SK-N-SH treated with all-trans-retinoic acid at 6 μM for 48 hours (cell line): ENCODE results near the gene MANBA.
"Not testable (repeated sequence)": the region's sequence is repeated elsewhere in the genome, so short reads cannot be mapped to it uniquely, and the experiment has no call there.

Experiments used
- ATAC-seq: fragments of 200-7000 bp; cut with Tn5 transposase; 3 replicates; pipeline ENCODE4 v1.9.1; 2020; ENCODE audit warnings: mild to moderate bottlenecking, moderate library complexity
- BACH2 ChIP-seq: fragments of 250-450 bp; sonication (Bioruptor Pico); IDR thresholded peaks from 2 replicates; pipeline ENCODE4 v1.9.0; 2021; ENCODE audit warnings: mild to moderate bottlenecking, borderline replicate concordance
- CREB5 ChIP-seq: fragments of 250-450 bp; sonication (Bioruptor Pico); IDR thresholded peaks from 2 replicates; pipeline ENCODE4 v1.5.1; 2020; ENCODE audit warnings: low read depth, mild to moderate bottlenecking, moderate library complexity
- CSDC2 ChIP-seq: fragments of 250-450 bp; sonication (Bioruptor Pico); IDR thresholded peaks from 2 replicates; pipeline ENCODE4 v1.5.0; 2020; ENCODE audit warnings: mild to moderate bottlenecking, moderate library complexity
- ESRRG ChIP-seq: fragments of 250-450 bp; sonication (Bioruptor Pico); IDR thresholded peaks from 2 replicates; pipeline ENCODE4 v1.6.1; 2021; ENCODE audit warnings: mild to moderate bottlenecking
- ISL1 ChIP-seq: fragments of 250-450 bp; sonication (Bioruptor Pico); IDR thresholded peaks from 2 replicates; pipeline ENCODE4 v2.1.2; 2022; ENCODE audit warnings: mild to moderate bottlenecking, moderate library complexity
- OSR1 ChIP-seq: fragments of 250-450 bp; sonication (Bioruptor Pico); IDR thresholded peaks from 2 replicates; pipeline ENCODE4 v1.8.0; 2022; ENCODE audit warnings: moderate library complexity, mild to moderate bottlenecking, inconsistent platforms
- PATZ1 ChIP-seq: fragments of 250-450 bp; sonication (Bioruptor Pico); IDR thresholded peaks from 2 replicates; pipeline ENCODE4 v1.8.0; 2020; ENCODE audit warnings: mild to moderate bottlenecking, moderate library complexity, borderline replicate concordance
- POU6F1 ChIP-seq: fragments of 250-450 bp; sonication (Bioruptor Pico); IDR thresholded peaks from 2 replicates; pipeline ENCODE4 v1.8.0; 2021; ENCODE audit warnings: low read depth, mild to moderate bottlenecking, moderate library complexity, borderline replicate concordance
- PPARA ChIP-seq: fragments of 250-450 bp; sonication (Bioruptor Pico); IDR thresholded peaks from 2 replicates; pipeline ENCODE4 v1.5.0; 2020; ENCODE audit warnings: mild to moderate bottlenecking, borderline replicate concordance
- RARB ChIP-seq: fragments of 250-450 bp; sonication (Bioruptor Pico); IDR thresholded peaks from 2 replicates; pipeline ENCODE4 v1.8.0; 2021; ENCODE audit warnings: mild to moderate bottlenecking, moderate library complexity
- SNAI2 ChIP-seq: fragments of 250-450 bp; sonication (Bioruptor Pico); IDR thresholded peaks from 2 replicates; pipeline ENCODE4 v1.5.0; 2020; ENCODE audit warnings: mild to moderate bottlenecking, moderate library complexity
- TSHZ2 ChIP-seq: fragments of 250-450 bp; sonication (Bioruptor Pico); IDR thresholded peaks from 2 replicates; pipeline ENCODE4 v1.5.0; 2020; ENCODE audit warnings: mild to moderate bottlenecking, moderate library complexity
- ZC3H10 ChIP-seq: fragments of 250-450 bp; sonication (Bioruptor Pico); IDR thresholded peaks from 2 replicates; pipeline ENCODE4 v1.5.1; 2021; ENCODE audit warnings: mild to moderate bottlenecking, moderate library complexity
- ZFP3 ChIP-seq: fragments of 250-450 bp; sonication (Bioruptor Pico); IDR thresholded peaks from 2 replicates; pipeline ENCODE4 v1.5.0; 2020; ENCODE audit warnings: mild to moderate bottlenecking, moderate library complexity
- ZFP30 ChIP-seq: fragments of 450-650 bp; formaldehyde crosslinking; IDR thresholded peaks from 2 replicates; pipeline ENCODE4 v1.5.0; 2022; ENCODE audit warnings: mild to moderate bottlenecking, moderate library complexity
- ZNF565 ChIP-seq: fragments of 450-650 bp; formaldehyde crosslinking; conservative IDR thresholded peaks from 2 replicates; pipeline ENCODE4 v1.5.0; 2020; ENCODE audit warnings: low read depth, mild to moderate bottlenecking, moderate library complexity
- ZNF70 ChIP-seq: fragments of 450-650 bp; formaldehyde crosslinking; IDR thresholded peaks from 2 replicates; pipeline ENCODE4 v1.5.0; 2020; ENCODE audit warnings: mild to moderate bottlenecking, moderate library complexity
- ZNF8 ChIP-seq: fragments of 450-650 bp; formaldehyde crosslinking; IDR thresholded peaks from 2 replicates; pipeline ENCODE4 v1.5.0; 2020; ENCODE audit warnings: mild to moderate bottlenecking, moderate library complexity
- TF ChIP-seq, protein P1 (sequence below): fragments of 250-450 bp; sonication (Bioruptor Pico); IDR thresholded peaks from 2 replicates; pipeline ENCODE4 v1.5.1; 2021; ENCODE audit warnings: mild to moderate bottlenecking, moderate library complexity

Gene MANBA

DNA sequence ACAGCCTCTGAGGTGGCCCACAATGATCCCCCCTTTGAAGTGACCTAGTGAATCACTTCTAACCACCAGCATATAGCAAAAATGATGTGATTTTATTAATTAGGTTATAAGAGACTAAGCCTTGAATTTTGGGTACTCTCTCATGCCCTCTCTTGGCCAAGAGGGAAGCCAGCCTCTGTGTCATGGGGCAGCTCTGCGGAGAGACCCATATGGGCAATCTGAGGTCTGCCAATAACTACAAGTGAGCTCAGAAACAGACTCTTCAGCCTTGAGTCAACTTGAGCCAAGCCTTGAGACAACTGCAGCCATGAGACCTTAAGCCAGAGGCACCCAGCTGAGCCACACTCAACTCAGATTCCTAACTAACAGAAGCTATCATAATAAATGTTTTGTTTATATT is 45.7 kb downstream of the MANBA start:
- TF ChIP-seq, protein P1, sequence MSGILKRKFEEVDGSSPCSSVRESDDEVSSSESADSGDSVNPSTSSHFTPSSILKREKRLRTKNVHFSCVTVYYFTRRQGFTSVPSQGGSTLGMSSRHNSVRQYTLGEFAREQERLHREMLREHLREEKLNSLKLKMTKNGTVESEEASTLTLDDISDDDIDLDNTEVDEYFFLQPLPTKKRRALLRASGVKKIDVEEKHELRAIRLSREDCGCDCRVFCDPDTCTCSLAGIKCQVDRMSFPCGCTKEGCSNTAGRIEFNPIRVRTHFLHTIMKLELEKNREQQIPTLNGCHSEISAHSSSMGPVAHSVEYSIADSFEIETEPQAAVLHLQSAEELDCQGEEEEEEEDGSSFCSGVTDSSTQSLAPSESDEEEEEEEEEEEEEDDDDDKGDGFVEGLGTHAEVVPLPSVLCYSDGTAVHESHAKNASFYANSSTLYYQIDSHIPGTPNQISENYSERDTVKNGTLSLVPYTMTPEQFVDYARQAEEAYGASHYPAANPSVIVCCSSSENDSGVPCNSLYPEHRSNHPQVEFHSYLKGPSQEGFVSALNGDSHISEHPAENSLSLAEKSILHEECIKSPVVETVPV (CRISPR knock-in tag) = no peak
- TF ChIP-seq TSHZ2 (CRISPR knock-in tag) (no peak), ZNF8 (CRISPR knock-in tag) (no peak), ZFP3 (CRISPR knock-in tag) (no peak)
- ATAC-seq = no peak

GRCh38 chr4:102713774-102714173 is 47.0 kb downstream of the MANBA start:
- ATAC-seq = not testable (repeated sequence)

DNA sequence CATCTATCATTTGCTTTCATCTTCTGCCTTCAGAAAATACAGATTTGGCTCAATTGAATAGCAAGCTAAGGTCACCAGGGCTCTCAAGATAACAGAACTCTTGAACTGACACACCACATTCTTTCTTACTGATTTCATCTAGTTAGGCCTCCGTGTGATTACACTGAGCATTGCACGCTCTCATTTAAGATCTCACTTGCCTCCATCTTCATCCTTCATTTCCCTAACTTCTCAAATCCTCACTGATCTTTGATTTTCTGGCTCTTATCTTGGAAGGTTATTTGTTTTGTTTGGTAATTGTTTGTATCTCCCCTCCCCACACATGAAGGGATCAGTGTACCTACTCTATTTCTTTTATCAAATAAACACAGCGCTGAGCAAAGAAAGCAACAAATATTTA is 47.7 kb downstream of the MANBA start:
- peak; percentile 90 for ATAC-seq
- TF ChIP-seq SNAI2 (CRISPR knock-in tag) (0 out of 2 replicates have a peak, but pooled peaks have one; percentile 66), ISL1 (CRISPR knock-in tag) (peak; percentile 62), ZFP3 (CRISPR knock-in tag) (no peak), CREB5 (CRISPR knock-in tag) (peak; percentile 44; the same call in 1 of the 2 replicates)

DNA sequence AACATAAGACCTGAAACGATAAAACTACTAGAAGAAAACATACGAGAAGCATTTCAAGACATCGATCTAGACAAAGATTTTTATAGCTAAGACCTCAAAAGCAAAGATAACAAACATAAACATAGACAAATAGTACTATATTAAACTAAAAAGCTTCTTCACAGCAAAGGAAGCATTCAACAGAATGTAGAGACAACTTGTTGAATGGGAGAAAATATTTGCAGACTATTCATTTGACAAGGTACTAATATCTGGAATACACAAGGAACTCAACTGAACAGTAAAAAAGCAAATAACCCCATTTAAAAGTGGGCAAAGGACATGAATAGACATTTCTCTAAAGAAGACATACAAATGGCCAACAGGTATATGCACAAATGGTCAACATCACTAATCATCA is 49.8 kb downstream of the MANBA start:
- ATAC-seq = no peak
- no peak for TF ChIP-seq PPARA (CRISPR knock-in tag)
- no peak for TF ChIP-seq ZNF8 (CRISPR knock-in tag)
- TF ChIP-seq ZFP30 (CRISPR knock-in tag) = no peak
- no peak for TF ChIP-seq OSR1 (CRISPR knock-in tag)
- TF ChIP-seq ESRRG (CRISPR knock-in tag) = no peak
- no peak for TF ChIP-seq SNAI2 (CRISPR knock-in tag)
- TF ChIP-seq ISL1 (CRISPR knock-in tag) = no peak
- no peak for TF ChIP-seq CREB5 (CRISPR knock-in tag)
- no peak for TF ChIP-seq BACH2
- TF ChIP-seq ZNF70 = no peak
- TF ChIP-seq ZC3H10 (CRISPR knock-in tag) = no peak
- TF ChIP-seq, protein P1 (CRISPR knock-in tag) = no peak
- no peak for TF ChIP-seq POU6F1 (CRISPR knock-in tag)
- no peak for TF ChIP-seq PATZ1 (CRISPR knock-in tag)
- no peak for TF ChIP-seq CSDC2 (CRISPR knock-in tag)
- TF ChIP-seq ZFP3 (CRISPR knock-in tag) = no peak
- TF ChIP-seq ZNF565 (CRISPR knock-in tag) = no peak
- no peak for TF ChIP-seq RARB (CRISPR knock-in tag)

DNA sequence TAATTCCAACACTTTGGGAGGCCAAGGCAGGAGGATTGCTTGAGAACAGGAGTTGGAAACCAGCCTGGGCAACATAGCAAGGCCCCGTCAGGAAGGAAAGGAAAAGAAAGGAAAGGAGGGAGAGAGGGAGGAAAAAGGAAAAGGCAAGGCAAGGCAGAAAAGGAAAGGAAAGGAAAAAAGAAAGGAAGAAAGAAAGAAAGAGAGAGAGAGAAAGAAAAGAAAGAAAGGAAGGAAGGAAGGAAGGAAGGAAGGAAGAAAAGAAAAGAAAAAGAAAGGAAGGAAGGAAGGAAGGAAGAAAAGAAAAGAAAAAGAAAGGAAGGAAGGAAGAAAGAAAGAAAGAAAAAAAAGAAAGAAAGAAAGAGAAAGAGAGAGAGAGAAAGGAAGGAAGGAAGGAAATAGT is 51.7 kb downstream of the MANBA start:
- ATAC-seq = not testable (repeated sequence)
